Measurements from ENCODE around the gene RAG2. TPM values are rescaled to one million over a fixed set of nuclear protein-coding genes. Genes with fewer than 3 reads are reported as not detected.

RAG2 gene
- total RNA-seq, 1 donor from 2014 or later, result not detected

DNA sequence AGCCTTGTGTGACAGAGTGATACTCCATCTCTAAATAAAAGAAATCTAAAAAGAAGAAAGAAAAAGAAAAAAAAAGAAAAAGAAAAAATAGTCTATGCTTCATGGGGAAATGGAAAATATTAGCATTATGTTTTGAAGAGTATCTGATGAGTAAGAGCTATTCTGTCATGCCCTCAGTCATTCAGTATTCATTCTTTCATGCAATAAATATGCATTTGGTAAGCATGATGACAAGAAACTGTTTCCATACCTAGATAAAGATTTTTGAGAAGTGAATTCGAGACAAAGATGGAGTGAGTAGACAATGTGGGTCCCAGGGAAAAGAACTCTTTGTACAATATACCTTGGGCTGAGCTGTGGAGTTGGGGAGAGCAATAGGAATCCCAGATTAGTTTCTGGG is 9.9 kb downstream of the RAG2 start:
- Histone ChIP-seq H3K4me3 (no peak overlapping the region), H3K4me1 (no peaks in the 10 kb centered on the region), H3K27me3 (ENCODE audit: low read depth) (peaks cover 10% of the 10 kb centered on the region), H3K9me3 (no peaks in the 10 kb centered on the region), H3K27ac (no peak overlapping the region), H3K36me3 (no peaks in the 10 kb centered on the region)
- ATAC-seq (no peak), DNase-seq (no peak)
- no peak for TF ChIP-seq CTCF (IDR thresholded peaks at IDR 0.05)
- intact Hi-C loops (cut with DNase I), result no loop called here

DNA sequence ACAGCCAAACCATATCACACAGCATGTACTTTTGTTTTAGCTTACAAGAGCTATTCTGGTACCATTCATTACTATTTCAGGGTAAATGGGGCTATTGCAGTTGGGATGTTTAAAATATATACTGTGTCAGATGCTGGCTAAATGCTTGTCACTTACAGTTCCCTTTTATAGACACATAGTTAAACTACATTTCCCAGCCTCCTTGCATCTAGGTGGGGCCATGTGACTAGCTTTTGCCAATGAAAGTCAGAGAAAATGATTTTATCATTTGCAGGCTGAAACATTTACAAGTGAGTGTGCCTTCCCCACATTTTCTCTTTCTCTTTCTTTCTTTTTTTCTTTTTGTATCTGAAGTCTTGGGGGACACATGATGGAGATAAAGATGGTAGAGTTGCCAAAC is 11.5 kb downstream of the RAG2 start:
- ATAC-seq, result no peak
- peaks cover 4% of the 10 kb centered on the region for H3K27me3 ChIP-seq (ENCODE audit: low read depth)
- H3K4me3 ChIP-seq, result no peak overlapping the region
- no peaks in the 10 kb centered on the region for H3K4me1 ChIP-seq
- TF ChIP-seq CTCF (IDR thresholded peaks at IDR 0.05), result no peak
- H3K36me3 ChIP-seq, result no peaks in the 10 kb centered on the region
- H3K9me3 ChIP-seq, result no peaks in the 10 kb centered on the region
- H3K27ac ChIP-seq, result no peak overlapping the region
- DNase-seq, result no peak
- intact Hi-C loops (cut with DNase I), result no loop called here

GRCh38 chr11:36583667-36584066 is 14.4 kb downstream of the RAG2 start:
- no peak overlapping the region for H3K4me3 ChIP-seq
- no peaks in the 10 kb centered on the region for H3K4me1 ChIP-seq
- intact Hi-C loops (cut with DNase I), result no loop called here
- no peak overlapping the region for H3K27ac ChIP-seq
- no peaks in the 10 kb centered on the region for H3K36me3 ChIP-seq
- ATAC-seq (no peak), DNase-seq (no peak)
- no peaks in the 10 kb centered on the region for H3K27me3 ChIP-seq (ENCODE audit: low read depth)
- TF ChIP-seq CTCF (IDR thresholded peaks at IDR 0.05), result no peak
- H3K9me3 ChIP-seq, result no peaks in the 10 kb centered on the region

DNA sequence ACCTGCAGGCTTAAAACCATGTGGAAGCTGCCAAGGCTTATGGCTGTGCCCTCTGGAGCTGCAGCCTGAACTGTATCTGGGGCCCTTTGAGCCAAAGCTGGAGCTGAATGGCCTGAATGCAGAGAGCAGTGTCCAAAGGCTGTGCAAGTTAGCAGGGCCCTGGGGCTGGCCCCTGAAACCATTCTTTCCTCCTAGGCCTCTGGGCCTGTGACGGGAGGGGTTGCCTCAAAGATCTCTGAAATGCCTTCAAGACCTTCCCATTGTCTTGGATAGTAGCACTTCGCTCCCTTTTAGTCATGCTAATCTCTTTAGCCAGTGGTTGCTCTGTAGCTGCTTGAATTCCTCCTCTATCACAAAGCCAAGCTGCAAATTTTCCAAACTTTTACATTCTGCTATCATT is 16.5 kb downstream of the RAG2 start:
- TF ChIP-seq CTCF (IDR thresholded peaks at IDR 0.05), result no peak
- H3K27ac ChIP-seq, result no peak overlapping the region
- no peaks in the 10 kb centered on the region for H3K4me1 ChIP-seq
- no peak overlapping the region for H3K4me3 ChIP-seq
- no peaks in the 10 kb centered on the region for H3K36me3 ChIP-seq
- no peaks in the 10 kb centered on the region for H3K9me3 ChIP-seq
- DNase-seq (no peak), ATAC-seq (no peak)
- H3K27me3 ChIP-seq (ENCODE audit: low read depth), result no peaks in the 10 kb centered on the region
- intact Hi-C loops (cut with DNase I), result no loop called here

GRCh38 chr11:36578458-36578857 is 19.6 kb downstream of the RAG2 start:
- Histone ChIP-seq H3K27ac (no peak overlapping the region), H3K4me3 (no peak overlapping the region), H3K4me1 (no peaks in the 10 kb centered on the region), H3K36me3 (no peaks in the 10 kb centered on the region), H3K9me3 (no peaks in the 10 kb centered on the region), H3K27me3 (ENCODE audit: low read depth) (no peaks in the 10 kb centered on the region)
- TF ChIP-seq CTCF (IDR thresholded peaks at IDR 0.05), result no peak
- intact Hi-C loops (cut with DNase I), result no loop called here
- no peak for ATAC-seq
- no peak for DNase-seq

- intact Hi-C loops (cut with DNase I), result no loop called here
- no peaks in the 10 kb centered on the region for H3K9me3 ChIP-seq
- H3K36me3 ChIP-seq, result no peaks in the 10 kb centered on the region
- H3K27me3 ChIP-seq (ENCODE audit: low read depth), result no peaks in the 10 kb centered on the region
- no peak overlapping the region for H3K27ac ChIP-seq
- no peak for TF ChIP-seq CTCF (IDR thresholded peaks at IDR 0.05)
- DNase-seq (no peak), ATAC-seq (no peak)
- H3K4me1 ChIP-seq, result no peaks in the 10 kb centered on the region
- no peak overlapping the region for H3K4me3 ChIP-seq
Measured at GRCh38 chr11:36577859-36578258, 20.2 kb downstream of the RAG2 start.

Measured in lower lobe of right lung (tissue), 2 donors.